ENCODE results near the gene SPECC1L.
A peak's percentile ranks its signal among the peaks of the same experiment; 100 is the strongest.

GRCh38 chr22:24325105-24325757 lies 54.6 kb downstream of the SPECC1L start:
- TF ChIP-seq, protein P1, sequence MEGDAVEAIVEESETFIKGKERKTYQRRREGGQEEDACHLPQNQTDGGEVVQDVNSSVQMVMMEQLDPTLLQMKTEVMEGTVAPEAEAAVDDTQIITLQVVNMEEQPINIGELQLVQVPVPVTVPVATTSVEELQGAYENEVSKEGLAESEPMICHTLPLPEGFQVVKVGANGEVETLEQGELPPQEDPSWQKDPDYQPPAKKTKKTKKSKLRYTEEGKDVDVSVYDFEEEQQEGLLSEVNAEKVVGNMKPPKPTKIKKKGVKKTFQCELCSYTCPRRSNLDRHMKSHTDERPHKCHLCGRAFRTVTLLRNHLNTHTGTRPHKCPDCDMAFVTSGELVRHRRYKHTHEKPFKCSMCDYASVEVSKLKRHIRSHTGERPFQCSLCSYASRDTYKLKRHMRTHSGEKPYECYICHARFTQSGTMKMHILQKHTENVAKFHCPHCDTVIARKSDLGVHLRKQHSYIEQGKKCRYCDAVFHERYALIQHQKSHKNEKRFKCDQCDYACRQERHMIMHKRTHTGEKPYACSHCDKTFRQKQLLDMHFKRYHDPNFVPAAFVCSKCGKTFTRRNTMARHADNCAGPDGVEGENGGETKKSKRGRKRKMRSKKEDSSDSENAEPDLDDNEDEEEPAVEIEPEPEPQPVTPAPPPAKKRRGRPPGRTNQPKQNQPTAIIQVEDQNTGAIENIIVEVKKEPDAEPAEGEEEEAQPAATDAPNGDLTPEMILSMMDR (conservative IDR thresholded peaks at IDR 0.05; ENCODE audit: low read depth, low read length), result peak; percentile 59
- TF ChIP-seq EZH2 (IDR thresholded peaks at IDR 0.05; ENCODE audit: low read length, unreplicated experiment), result no peak
- TF ChIP-seq EZH2phosphoT487 (IDR thresholded peaks at IDR 0.05; ENCODE audit: borderline replicate concordance, low read length), result no peak

All from PC-3 (cell line).